PC-3 (cell line): ENCODE data around the gene FEM1A. TPM values are rescaled to one million over a fixed set of nuclear protein-coding genes. Genes with fewer than 3 reads are reported as not detected.
"Not testable (repeated sequence)": the region's sequence is repeated elsewhere in the genome, so short reads cannot be mapped to it uniquely, and the experiment has no call there.

Experiments used
- ATAC-seq: fragments of 200-7000 bp; cut with Tn5 transposase; 2 replicates; pipeline ENCODE4 v1.9.1; 2020; ENCODE audit warnings: mild to moderate bottlenecking, moderate library complexity
- BruUV-seq: library from RNA; stranded (reverse); fragments of 400-500 nt; replicated peaks from 2 replicates; lab custom pipeline; 2021; lab: Mats Ljungman, UMichigan
- CTCF ChIA-PET: fragments of 300-600 bp; sonication (Branson Sonifier 250); formaldehyde crosslinking; loops from one replicate; lab custom pipeline; 2022; ENCODE audit warnings: antibody characterized with exemption; lab: Charles Lee
- POLR2A ChIA-PET: fragments of 300-600 bp; sonication (Branson Sonifier 250); formaldehyde crosslinking; loops from one replicate; lab custom pipeline; 2022; ENCODE audit warnings: antibody characterized with exemption; ENCODE audit not compliant: unreplicated experiment; lab: Charles Lee
- DNase-seq: peaks from one replicate; pipeline ENCODE4 v3.0.0-alpha.2; 2015
- H2AFZ ChIP-seq: fragments of 300-600 bp; sonication (generic); 2 replicates; pipeline ENCODE4 v1.6.0; 2016; ENCODE audit warnings: antibody characterized with exemption, low read length
- H3F3A ChIP-seq: fragments of 300-600 bp; sonication (generic); one replicate; pipeline ENCODE4 v1.6.0; 2017; ENCODE audit warnings: antibody characterized with exemption, low read length, control low read depth, mild to moderate bottlenecking; ENCODE audit not compliant: unreplicated experiment
- H3K27ac ChIP-seq: fragments of 300-600 bp; sonication (generic); 2 replicates; pipeline ENCODE4 v1.5.1; 2016; ENCODE audit warnings: mild to moderate bottlenecking, low read length
- H3K27me3 ChIP-seq: fragments of 300-600 bp; sonication (generic); 2 replicates; pipeline ENCODE4 v1.6.1; 2016; ENCODE audit warnings: low read length, mixed read lengths
- H3K36me3 ChIP-seq: fragments of 300-600 bp; sonication (generic); 2 replicates; pipeline ENCODE4 v1.6.1; 2016; ENCODE audit warnings: low read depth, mixed run types, low read length, mixed read lengths
- H3K4me1 ChIP-seq: fragments of 300-600 bp; sonication (generic); 2 replicates; pipeline ENCODE4 v1.5.1; 2016; ENCODE audit warnings: low read length; ENCODE audit not compliant: insufficient read depth
- H3K4me2 ChIP-seq: fragments of 300-600 bp; sonication (generic); 2 replicates; pipeline ENCODE4 v1.6.0; 2016; ENCODE audit warnings: low read length
- H3K4me3 ChIP-seq: fragments of 300-600 bp; sonication (generic); 2 replicates; pipeline ENCODE4 v1.5.1; 2016; ENCODE audit warnings: mild to moderate bottlenecking, low read length, mixed read lengths
- H3K79me2 ChIP-seq: fragments of 300-600 bp; sonication (generic); 2 replicates; pipeline ENCODE4 v1.6.1; 2017; ENCODE audit warnings: low read length, mixed read lengths
- H3K9ac ChIP-seq: fragments of 300-600 bp; sonication (generic); 2 replicates; pipeline ENCODE4 v1.6.0; 2016; ENCODE audit warnings: mild to moderate bottlenecking, low read length
- H3K9me2 ChIP-seq: fragments of 300-600 bp; sonication (generic); replicated peaks from 2 replicates; pipeline ENCODE4 v1.6.1; 2016; ENCODE audit warnings: mixed run types, low read length, mixed read lengths
- H3K9me3 ChIP-seq: fragments of 300-600 bp; sonication (generic); 2 replicates; pipeline ENCODE4 v1.6.1; 2016; ENCODE audit warnings: low read length, mixed read lengths
- H4K20me1 ChIP-seq: fragments of 300-600 bp; sonication (generic); 2 replicates; pipeline ENCODE4 v1.6.1; 2016; ENCODE audit warnings: low read length, mixed read lengths
- EZH2 ChIP-seq: fragments of 300-600 bp; sonication (generic); IDR thresholded peaks from one replicate; pipeline ENCODE4 v1.6.1; 2017; ENCODE audit warnings: antibody characterized with exemption, mild to moderate bottlenecking, low read length; ENCODE audit not compliant: unreplicated experiment
- EZH2phosphoT487 ChIP-seq: fragments of 300-600 bp; sonication (generic); IDR thresholded peaks from 2 replicates; pipeline ENCODE4 v1.6.1; 2018; ENCODE audit warnings: mild to moderate bottlenecking, antibody characterized with exemption, low read length, borderline replicate concordance
- intact Hi-C: fragments of 100-400 bp; cut with micrococcal nuclease; formaldehyde crosslinking; loops from 2 replicates; pipeline ENCODE4 v1.9.0; 2023
- total RNA-seq: library from RNA; depleted of rRNA; stranded (reverse); fragments of >200 nt; gene quantifications from 2 replicates; pipeline ENCODE4 v1.2.3, GENCODE V29; 2014
- TF ChIP-seq, protein P1 (sequence below): fragments of 300-600 bp; sonication (generic); conservative IDR thresholded peaks from 2 replicates; pipeline ENCODE4 v1.5.1; 2017; ENCODE audit warnings: antibody characterized with exemption, low read depth, mild to moderate bottlenecking, low read length

FEM1A gene
- total RNA-seq, 1 experiment from 2014 or later, result 28.1 TPM

- Histone ChIP-seq H3K27me3 (peaks cover 10% of the 10 kb centered on the region; the same call in 1 of the 2 replicates), H3K36me3 (no peaks in the 10 kb centered on the region), H3K4me1 (peaks cover 9% of the 10 kb centered on the region; the same call in 1 of the 2 replicates), H3K4me3 (no peak overlapping the region), H3F3A (no peaks in the 10 kb centered on the region), H3K79me2 (no peaks in the 10 kb centered on the region), H4K20me1 (no peaks in the 10 kb centered on the region), H3K9me2 (no peaks in the 10 kb centered on the region), H3K27ac (no peak overlapping the region), H2AFZ (no peak overlapping the region), H3K9ac (no peak overlapping the region), H3K4me2 (peak overlapping the region; percentile 4), H3K9me3 (no peaks in the 10 kb centered on the region)
- TF ChIP-seq, protein P1, sequence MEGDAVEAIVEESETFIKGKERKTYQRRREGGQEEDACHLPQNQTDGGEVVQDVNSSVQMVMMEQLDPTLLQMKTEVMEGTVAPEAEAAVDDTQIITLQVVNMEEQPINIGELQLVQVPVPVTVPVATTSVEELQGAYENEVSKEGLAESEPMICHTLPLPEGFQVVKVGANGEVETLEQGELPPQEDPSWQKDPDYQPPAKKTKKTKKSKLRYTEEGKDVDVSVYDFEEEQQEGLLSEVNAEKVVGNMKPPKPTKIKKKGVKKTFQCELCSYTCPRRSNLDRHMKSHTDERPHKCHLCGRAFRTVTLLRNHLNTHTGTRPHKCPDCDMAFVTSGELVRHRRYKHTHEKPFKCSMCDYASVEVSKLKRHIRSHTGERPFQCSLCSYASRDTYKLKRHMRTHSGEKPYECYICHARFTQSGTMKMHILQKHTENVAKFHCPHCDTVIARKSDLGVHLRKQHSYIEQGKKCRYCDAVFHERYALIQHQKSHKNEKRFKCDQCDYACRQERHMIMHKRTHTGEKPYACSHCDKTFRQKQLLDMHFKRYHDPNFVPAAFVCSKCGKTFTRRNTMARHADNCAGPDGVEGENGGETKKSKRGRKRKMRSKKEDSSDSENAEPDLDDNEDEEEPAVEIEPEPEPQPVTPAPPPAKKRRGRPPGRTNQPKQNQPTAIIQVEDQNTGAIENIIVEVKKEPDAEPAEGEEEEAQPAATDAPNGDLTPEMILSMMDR, result no peak
- TF ChIP-seq EZH2, result no peak
- no peak for TF ChIP-seq EZH2phosphoT487
- CTCF ChIA-PET, result interaction anchor here (1.6 kb wide), 1 partner anchor 47 kb away, joined by 4 read pairs; the partner anchor contains the start of gene FEM1A
- DNase-seq, result peak; percentile 88
- POLR2A ChIA-PET, result no interaction called here
- intact Hi-C loops, result no loop called here
- ATAC-seq, result peak; percentile 99
- no TSS peak for BruUV-seq
These were observed 46.9 kb upstream of the FEM1A start for GRCh38 chr19:4744451-4745174.

GRCh38 chr19:4745175-4745574 lies 46.4 kb upstream of the FEM1A start:
- H3K4me2 ChIP-seq, result peak overlapping the region; percentile 4; the same call in 1 of the 2 replicates
- H3K4me3 ChIP-seq, H3K27ac ChIP-seq, H3K27me3 ChIP-seq, DNase-seq, H3K9me2 ChIP-seq, H3K9me3 ChIP-seq, H3K4me1 ChIP-seq, H3K9ac ChIP-seq, H3K36me3 ChIP-seq, H3K79me2 ChIP-seq, H2AFZ ChIP-seq, ATAC-seq, BruUV-seq, POLR2A ChIA-PET, H3F3A ChIP-seq, intact Hi-C loops, H4K20me1 ChIP-seq: not testable (repeated sequence)
- CTCF ChIA-PET, result interaction anchor here (1.6 kb wide), 1 partner anchor 46 kb away, joined by 4 read pairs; the partner anchor contains the start of gene FEM1A

DNA sequence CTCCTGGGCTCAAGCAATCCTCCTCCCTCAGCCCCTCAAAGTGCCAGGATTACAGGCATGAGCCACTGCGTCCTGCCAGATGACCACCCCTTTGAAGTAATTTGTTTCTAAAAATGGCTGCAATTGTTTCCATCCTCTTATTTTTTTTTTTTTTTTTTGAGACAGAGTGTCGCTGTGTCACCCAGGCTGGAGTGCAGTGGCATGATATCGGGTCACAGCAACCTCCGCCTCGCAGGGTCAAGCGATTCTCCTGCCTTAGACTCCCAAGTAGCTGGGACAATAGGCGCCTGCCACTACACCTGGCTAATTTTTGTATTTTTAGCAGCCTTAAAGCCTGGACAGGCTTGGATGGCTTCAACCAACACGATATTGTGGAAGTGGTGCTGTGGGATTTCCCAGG lies 45.5 kb upstream of the FEM1A start:
- ATAC-seq (no peak), DNase-seq (no peak)
- no peaks in the 10 kb centered on the region for H3K9me2 ChIP-seq
- H3K27me3 ChIP-seq, result peaks cover 10% of the 10 kb centered on the region; the same call in 1 of the 2 replicates
- no peaks in the 10 kb centered on the region for H3K9me3 ChIP-seq
- no TSS peak for BruUV-seq
- H3K79me2 ChIP-seq, result no peaks in the 10 kb centered on the region
- no peaks in the 10 kb centered on the region for H3F3A ChIP-seq
- CTCF ChIA-PET, result no interaction called here
- no peak overlapping the region for H3K9ac ChIP-seq
- TF ChIP-seq EZH2 (no peak), EZH2phosphoT487 (no peak)
- TF ChIP-seq, protein P1, result no peak
- H3K4me3 ChIP-seq, result no peak overlapping the region
- H2AFZ ChIP-seq, result no peak overlapping the region
- intact Hi-C loops, result no loop called here
- H3K4me2 ChIP-seq, result no peak overlapping the region
- H4K20me1 ChIP-seq, result no peaks in the 10 kb centered on the region
- POLR2A ChIA-PET, result no interaction called here
- peaks cover 9% of the 10 kb centered on the region; the same call in 1 of the 2 replicates for H3K4me1 ChIP-seq
- H3K27ac ChIP-seq, result no peak overlapping the region
- H3K36me3 ChIP-seq, result no peaks in the 10 kb centered on the region
